ENCODE data around the gene RPGRIP1.

DNA sequence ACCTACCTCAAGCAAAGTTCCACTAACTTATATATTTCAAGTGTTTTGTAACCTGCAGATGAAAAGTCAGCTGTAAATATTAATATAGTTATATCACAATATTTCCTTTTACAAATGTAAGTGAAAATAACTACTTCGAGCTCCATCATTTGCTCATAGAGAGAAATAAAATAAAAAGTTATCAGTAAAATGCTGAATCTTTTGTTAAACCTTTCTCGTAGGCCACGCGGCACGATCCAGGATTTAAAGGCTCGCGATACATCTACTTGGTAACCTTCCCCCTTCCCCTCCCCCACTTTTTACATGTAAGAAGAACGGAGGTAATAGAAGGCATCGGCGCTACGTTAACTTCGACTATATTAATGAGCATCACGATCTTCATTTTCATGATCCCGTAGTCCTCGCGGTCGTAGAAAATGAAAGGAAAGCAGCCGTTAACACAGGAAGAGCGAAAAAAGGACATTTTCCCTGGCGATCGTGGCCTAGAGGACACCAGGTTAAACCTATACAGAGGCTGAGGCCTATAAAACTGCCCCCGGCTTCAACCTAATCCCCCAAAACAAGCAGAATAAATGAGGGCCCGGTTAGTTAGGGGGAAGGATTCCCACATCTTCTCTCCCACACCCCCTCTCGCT lies 11.1 kb upstream of the RPGRIP1 start:
- TF ChIP-seq, protein P1, sequence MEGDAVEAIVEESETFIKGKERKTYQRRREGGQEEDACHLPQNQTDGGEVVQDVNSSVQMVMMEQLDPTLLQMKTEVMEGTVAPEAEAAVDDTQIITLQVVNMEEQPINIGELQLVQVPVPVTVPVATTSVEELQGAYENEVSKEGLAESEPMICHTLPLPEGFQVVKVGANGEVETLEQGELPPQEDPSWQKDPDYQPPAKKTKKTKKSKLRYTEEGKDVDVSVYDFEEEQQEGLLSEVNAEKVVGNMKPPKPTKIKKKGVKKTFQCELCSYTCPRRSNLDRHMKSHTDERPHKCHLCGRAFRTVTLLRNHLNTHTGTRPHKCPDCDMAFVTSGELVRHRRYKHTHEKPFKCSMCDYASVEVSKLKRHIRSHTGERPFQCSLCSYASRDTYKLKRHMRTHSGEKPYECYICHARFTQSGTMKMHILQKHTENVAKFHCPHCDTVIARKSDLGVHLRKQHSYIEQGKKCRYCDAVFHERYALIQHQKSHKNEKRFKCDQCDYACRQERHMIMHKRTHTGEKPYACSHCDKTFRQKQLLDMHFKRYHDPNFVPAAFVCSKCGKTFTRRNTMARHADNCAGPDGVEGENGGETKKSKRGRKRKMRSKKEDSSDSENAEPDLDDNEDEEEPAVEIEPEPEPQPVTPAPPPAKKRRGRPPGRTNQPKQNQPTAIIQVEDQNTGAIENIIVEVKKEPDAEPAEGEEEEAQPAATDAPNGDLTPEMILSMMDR (IDR thresholded peaks at IDR 0.05; ENCODE audit: low read length) = no peak
- no peak for TF ChIP-seq EZH2phosphoT487 (IDR thresholded peaks at IDR 0.05; ENCODE audit: low read length)
- no peak for TF ChIP-seq EZH2 (optimal IDR thresholded peaks at IDR 0.05; ENCODE audit: low read depth, low read length)

Measured in MM.1S (cell line).